Measurements from ENCODE around the gene RARRES1. TPM values are rescaled to one million over a fixed set of nuclear protein-coding genes. Genes with fewer than 3 reads are reported as not detected.

RARRES1 gene
- total RNA-seq, 2 experiments from 2014 or later, result not detected

- H2AFZ ChIP-seq (ENCODE audit: low read length), result no peak overlapping the region
- no peaks in the 10 kb centered on the region for H3K9me3 ChIP-seq (ENCODE audit: low read length)
- H3K9me2 ChIP-seq (ENCODE audit: insufficient read depth, low read length), result no peaks in the 10 kb centered on the region
- H4K20me1 ChIP-seq (ENCODE audit: insufficient read depth, low read length), result no peaks in the 10 kb centered on the region
- ChIA-PET CTCF (ENCODE audit: unreplicated experiment) (no interaction called here), POLR2A (no interaction called here)
- BruUV-seq (replicated peaks), result no TSS peak
- H3K36me3 ChIP-seq (ENCODE audit: insufficient read depth, low read length), result no peaks in the 10 kb centered on the region
- TF ChIP-seq CTCF (conservative IDR thresholded peaks at IDR 0.05; ENCODE audit: low read length), result no peak
- TF ChIP-seq EZH2phosphoT487 (IDR thresholded peaks at IDR 0.05; ENCODE audit: borderline replicate concordance, low read depth, low read length), result no peak
- H3K4me3 ChIP-seq (ENCODE audit: low read depth, low read length, poor library complexity, severe bottlenecking), result no peak overlapping the region
- no peak overlapping the region for H3K4me2 ChIP-seq (ENCODE audit: low read length)
- no peaks in the 10 kb centered on the region for H3K79me2 ChIP-seq (ENCODE audit: insufficient read depth, low read depth, low read length)
- H3K4me1 ChIP-seq (ENCODE audit: insufficient read depth, low read length, poor library complexity, severe bottlenecking), result no peaks in the 10 kb centered on the region
- no peak overlapping the region for H3K27ac ChIP-seq (ENCODE audit: low read depth, low read length, poor library complexity, severe bottlenecking)
- DNase-seq (ENCODE audit: low spot score), result no peak
- intact Hi-C loops (cut with micrococcal nuclease; ENCODE audit: unreplicated experiment), result no loop called here
Measured at GRCh38 chr3:158771577-158771976, 39.3 kb upstream of the RARRES1 start.

- H3K9me2 ChIP-seq (ENCODE audit: insufficient read depth, low read length), result no peaks in the 10 kb centered on the region
- BruUV-seq (replicated peaks), result no TSS peak
- TF ChIP-seq CTCF (conservative IDR thresholded peaks at IDR 0.05; ENCODE audit: low read length), result no peak
- TF ChIP-seq EZH2phosphoT487 (IDR thresholded peaks at IDR 0.05; ENCODE audit: borderline replicate concordance, low read depth, low read length), result no peak
- intact Hi-C loops (cut with micrococcal nuclease; ENCODE audit: unreplicated experiment), result no loop called here
- no peak overlapping the region for H3K27ac ChIP-seq (ENCODE audit: low read depth, low read length, poor library complexity, severe bottlenecking)
- H3K36me3 ChIP-seq (ENCODE audit: insufficient read depth, low read length), result no peaks in the 10 kb centered on the region
- H4K20me1 ChIP-seq (ENCODE audit: insufficient read depth, low read length), result no peaks in the 10 kb centered on the region
- DNase-seq (ENCODE audit: low spot score), result no peak
- no peaks in the 10 kb centered on the region for H3K4me1 ChIP-seq (ENCODE audit: insufficient read depth, low read length, poor library complexity, severe bottlenecking)
- H3K4me2 ChIP-seq (ENCODE audit: low read length), result no peak overlapping the region
- H3K4me3 ChIP-seq (ENCODE audit: low read depth, low read length, poor library complexity, severe bottlenecking), result no peak overlapping the region
- ChIA-PET CTCF (ENCODE audit: unreplicated experiment) (no interaction called here), POLR2A (interaction anchor here (1.2 to 1.4 kb wide), 2 partner anchors 8 to 15 kb away, joined by 3 to 4 read pairs; no protein-coding TSS in a partner anchor)
- H2AFZ ChIP-seq (ENCODE audit: low read length), result no peak overlapping the region
- no peaks in the 10 kb centered on the region for H3K9me3 ChIP-seq (ENCODE audit: low read length)
- H3K79me2 ChIP-seq (ENCODE audit: insufficient read depth, low read depth, low read length), result no peaks in the 10 kb centered on the region
Measured at GRCh38 chr3:158770741-158771350, 38.6 kb upstream of the RARRES1 start.

GRCh38 chr3:158769952-158770740 lies 37.9 kb upstream of the RARRES1 start:
- Histone ChIP-seq H3K4me3 (ENCODE audit: low read depth, low read length, poor library complexity, severe bottlenecking) (no peak overlapping the region), H3K36me3 (ENCODE audit: insufficient read depth, low read length) (no peaks in the 10 kb centered on the region), H3K9me2 (ENCODE audit: insufficient read depth, low read length) (no peaks in the 10 kb centered on the region), H4K20me1 (ENCODE audit: insufficient read depth, low read length) (no peaks in the 10 kb centered on the region), H3K4me2 (ENCODE audit: low read length) (no peak overlapping the region), H3K79me2 (ENCODE audit: insufficient read depth, low read depth, low read length) (no peaks in the 10 kb centered on the region), H2AFZ (ENCODE audit: low read length) (no peak overlapping the region), H3K9me3 (ENCODE audit: low read length) (no peaks in the 10 kb centered on the region), H3K27ac (ENCODE audit: low read depth, low read length, poor library complexity, severe bottlenecking) (no peak overlapping the region), H3K4me1 (ENCODE audit: insufficient read depth, low read length, poor library complexity, severe bottlenecking) (no peaks in the 10 kb centered on the region)
- no TSS peak for BruUV-seq (replicated peaks)
- TF ChIP-seq EZH2phosphoT487 (IDR thresholded peaks at IDR 0.05; ENCODE audit: borderline replicate concordance, low read depth, low read length) (no peak), CTCF (conservative IDR thresholded peaks at IDR 0.05; ENCODE audit: low read length) (no peak)
- ChIA-PET CTCF (ENCODE audit: unreplicated experiment) (no interaction called here), POLR2A (interaction anchor here (1.2 to 1.4 kb wide), 2 partner anchors 8 to 15 kb away, joined by 3 to 4 read pairs; no protein-coding TSS in a partner anchor)
- no peak for DNase-seq (ENCODE audit: low spot score)
- intact Hi-C loops (cut with micrococcal nuclease; ENCODE audit: unreplicated experiment), result no loop called here
